CD14-positive monocyte (primary cell): ENCODE results near the gene RIPK1. TPM values are rescaled to one million over a fixed set of nuclear protein-coding genes. Genes with fewer than 3 reads are reported as not detected.

ENCODE experiments used
- DNase-seq, 3 donors: peaks; one replicate each; pipeline ENCODE4 v3.0.0-alpha.2; 2011 to 2022
- H2AFZ ChIP-seq: 2 replicates; pipeline ENCODE4 v1.6.0; 2012; ENCODE audit warnings: mild to moderate bottlenecking, low read depth, low read length, inconsistent platforms; ENCODE audit not compliant: insufficient read depth, poor library complexity, severe bottlenecking
- H3K27ac ChIP-seq, 2 donors: 1 replicate in 1 of 2; 2 replicates in 1 of 2; pipeline ENCODE4 v1.5.1; 2012 to 2013; ENCODE audit warnings: low read length in 2 of 2, control low read depth in 1 of 2, inconsistent platforms in 1 of 2, low read depth in 1 of 2, mild to moderate bottlenecking in 1 of 2
- H3K27me3 ChIP-seq, 2 donors: one replicate each; pipeline versions ENCODE4 v1.6.0 to v1.6.1; 2011 to 2013; ENCODE audit warnings: low read length in 2 of 2; ENCODE audit not compliant: control insufficient read depth in 2 of 2, insufficient read depth in 2 of 2
- H3K36me3 ChIP-seq, 2 donors: replicated peaks in 1 of 2; 1 replicate in 1 of 2; 2 replicates in 1 of 2; pipeline versions ENCODE4 v1.5.1 to v1.6.1; 2012 to 2013; ENCODE audit warnings: low read length in 2 of 2, control low read depth in 1 of 2, inconsistent platforms in 1 of 2, mild to moderate bottlenecking in 1 of 2; ENCODE audit not compliant: insufficient read depth in 2 of 2, control insufficient read depth in 1 of 2
- H3K4me1 ChIP-seq, 2 donors: 1 replicate in 1 of 2; 2 replicates in 1 of 2; pipeline versions ENCODE4 v1.5.1 to v1.6.1; 2012 to 2013; ENCODE audit warnings: low read length in 2 of 2, control low read depth in 1 of 2, inconsistent platforms in 1 of 2, mild to moderate bottlenecking in 1 of 2, moderate library complexity in 1 of 2; ENCODE audit not compliant: insufficient read depth in 2 of 2, control insufficient read depth in 1 of 2
- H3K4me2 ChIP-seq: replicated peaks from 2 replicates; pipeline ENCODE3; 2012; ENCODE audit warnings: low read length, moderate library complexity, mild to moderate bottlenecking; ENCODE audit not compliant: poor library complexity, severe bottlenecking; ENCODE audit errors: extremely low read depth
- H3K4me3 ChIP-seq, 3 experiments: fragments of 200-600 bp in 1 of 3; sonication (generic) in 1 of 3; replicated peaks in 1 of 3; 1 replicate in 2 of 3; 2 replicates in 1 of 3; pipeline ENCODE4 v1.5.1; 2011 to 2013; ENCODE audit warnings: low read length in 3 of 3, mild to moderate bottlenecking in 3 of 3, control low read depth in 2 of 3, low read depth in 2 of 3, inconsistent platforms in 1 of 3, moderate library complexity in 1 of 3
- H3K79me2 ChIP-seq: 2 replicates; pipeline ENCODE4 v1.6.0; 2012; ENCODE audit warnings: mild to moderate bottlenecking, control low read depth, inconsistent platforms, low read length, moderate library complexity; ENCODE audit not compliant: insufficient read depth
- H3K9ac ChIP-seq: 2 replicates; pipeline ENCODE4 v1.6.0; 2017; ENCODE audit warnings: low read length, mild to moderate bottlenecking; ENCODE audit not compliant: insufficient read depth, poor library complexity, severe bottlenecking
- H3K9me3 ChIP-seq, 2 donors: replicated peaks in 1 of 2; 1 replicate in 1 of 2; 2 replicates in 1 of 2; pipeline versions ENCODE4 v1.5.1 to v1.6.1; 2012 to 2013; ENCODE audit warnings: low read length in 2 of 2, control low read depth in 1 of 2; ENCODE audit not compliant: control insufficient read depth in 1 of 2, insufficient read depth in 1 of 2
- H4K20me1 ChIP-seq: 2 replicates; pipeline ENCODE4 v1.6.0; 2012; ENCODE audit warnings: mild to moderate bottlenecking, low read length, control low read depth, moderate library complexity; ENCODE audit not compliant: insufficient read depth
- H3K27ac Mint-ChIP-seq, 7 donors: one replicate each; pipeline ENCODE4 v1.8.0; 2020; ENCODE audit warnings: mild to moderate bottlenecking in 7 of 7, mixed read lengths in 7 of 7, moderate library complexity in 6 of 7, inconsistent platforms in 2 of 7
- H3K27me3 Mint-ChIP-seq, 3 donors: one replicate each; pipeline ENCODE4 v1.8.0; 2021 to 2022; ENCODE audit warnings: low read depth in 3 of 3, mild to moderate bottlenecking in 3 of 3, mixed read lengths in 3 of 3, moderate library complexity in 3 of 3, inconsistent platforms in 1 of 3
- H3K36me3 Mint-ChIP-seq, 2 donors: one replicate each; pipeline ENCODE4 v1.8.0; 2020; ENCODE audit warnings: mixed read lengths in 2 of 2, inconsistent platforms in 1 of 2, mild to moderate bottlenecking in 1 of 2
- H3K4me1 Mint-ChIP-seq: one replicate; pipeline ENCODE4 v1.8.0; 2020; ENCODE audit warnings: mild to moderate bottlenecking, mixed read lengths
- H3K4me3 Mint-ChIP-seq, 2 donors: one replicate each; pipeline ENCODE4 v1.8.0; 2020; ENCODE audit warnings: mild to moderate bottlenecking in 2 of 2, mixed read lengths in 2 of 2, moderate library complexity in 1 of 2
- H3K9me3 Mint-ChIP-seq, 7 donors: one replicate each; pipeline ENCODE4 v1.8.0; 2020 to 2022; ENCODE audit warnings: mixed read lengths in 7 of 7, mild to moderate bottlenecking in 6 of 7, moderate library complexity in 6 of 7, inconsistent platforms in 2 of 7
- WGBS: methylation state at CpG from one replicate; pipeline ENCODE4 v1.1.5; 2013; ENCODE audit warnings: missing lambda C conversion rate; ENCODE audit not compliant: insufficient coverage; 5-methylcytosine and 5-hydroxymethylcytosine counted together
- intact Hi-C, 2 donors: fragments of 100-400 bp; cut with micrococcal nuclease; formaldehyde crosslinking; loops; one replicate each; pipeline versions ENCODE4 v1.15.0 to v1.15.1; 2023
- polyA plus RNA-seq, 3 donors: library from polyadenylated mRNA; depleted of rRNA in 1 of 3; unstranded in 2 of 3; stranded (reverse) in 1 of 3; fragments of 300-500 nt in 2 of 3; fragments of >200 nt in 1 of 3; fragmentation: Illumina TruSeq in 2 of 3; gene quantifications; 1 replicate in 2 of 3; 2 replicates in 1 of 3; pipeline ENCODE4 v1.2.3, GENCODE V29; 2012 to 2021
- TF ChIP-seq, protein P1 (sequence below): fragments of 200-600 bp; IDR thresholded peaks from one replicate; pipeline ENCODE4 v1.8.0; 2022; ENCODE audit warnings: antibody characterized with exemption, mild to moderate bottlenecking

The RIPK1 gene
- polyA plus RNA-seq, 3 donors = 6.0 to 9.6 (median 9.6) TPM

GRCh38 chr6:3036861-3037637, 31.2 kb upstream of the RIPK1 start:
- Histone ChIP-seq H4K20me1 (no peaks in the 10 kb centered on the region), H3K9me3 (no peaks in the 10 kb centered on the region), H3K4me3 (no peak overlapping the region), H3K4me1 (peaks cover 15 to 16% of the 10 kb centered on the region in 2 donors), H2AFZ (peak overlapping the region; percentile 54), H3K79me2 (no peaks in the 10 kb centered on the region), H3K4me2 (no peak overlapping the region), H3K27ac (no peak overlapping the region), H3K36me3 (no peaks in the 10 kb centered on the region), H3K27me3 (no peaks in the 10 kb centered on the region), H3K9ac (no peak overlapping the region)
- DNase-seq = peak in 2 of 3 donors; percentile 49 to 51
- Mint-ChIP-seq H3K27ac (peak overlapping the region; percentile 45 to 88 (median 79)), H3K36me3 (no peaks in the 10 kb centered on the region), H3K4me3 (peak overlapping the region; percentile 58 to 83), H3K27me3 (peaks cover 2 to 6% (median 3%) of the 10 kb centered on the region in 3 donors), H3K9me3 (peaks cover 0 to 7% (median 0%) of the 10 kb centered on the region in 7 donors), H3K4me1 (peaks cover 20% of the 10 kb centered on the region)
- intact Hi-C loops = no loop called here
- 71% methylated on average over 16 of the region's 19 CpGs for WGBS
- TF ChIP-seq, protein P1, sequence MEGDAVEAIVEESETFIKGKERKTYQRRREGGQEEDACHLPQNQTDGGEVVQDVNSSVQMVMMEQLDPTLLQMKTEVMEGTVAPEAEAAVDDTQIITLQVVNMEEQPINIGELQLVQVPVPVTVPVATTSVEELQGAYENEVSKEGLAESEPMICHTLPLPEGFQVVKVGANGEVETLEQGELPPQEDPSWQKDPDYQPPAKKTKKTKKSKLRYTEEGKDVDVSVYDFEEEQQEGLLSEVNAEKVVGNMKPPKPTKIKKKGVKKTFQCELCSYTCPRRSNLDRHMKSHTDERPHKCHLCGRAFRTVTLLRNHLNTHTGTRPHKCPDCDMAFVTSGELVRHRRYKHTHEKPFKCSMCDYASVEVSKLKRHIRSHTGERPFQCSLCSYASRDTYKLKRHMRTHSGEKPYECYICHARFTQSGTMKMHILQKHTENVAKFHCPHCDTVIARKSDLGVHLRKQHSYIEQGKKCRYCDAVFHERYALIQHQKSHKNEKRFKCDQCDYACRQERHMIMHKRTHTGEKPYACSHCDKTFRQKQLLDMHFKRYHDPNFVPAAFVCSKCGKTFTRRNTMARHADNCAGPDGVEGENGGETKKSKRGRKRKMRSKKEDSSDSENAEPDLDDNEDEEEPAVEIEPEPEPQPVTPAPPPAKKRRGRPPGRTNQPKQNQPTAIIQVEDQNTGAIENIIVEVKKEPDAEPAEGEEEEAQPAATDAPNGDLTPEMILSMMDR = no peak

DNA sequence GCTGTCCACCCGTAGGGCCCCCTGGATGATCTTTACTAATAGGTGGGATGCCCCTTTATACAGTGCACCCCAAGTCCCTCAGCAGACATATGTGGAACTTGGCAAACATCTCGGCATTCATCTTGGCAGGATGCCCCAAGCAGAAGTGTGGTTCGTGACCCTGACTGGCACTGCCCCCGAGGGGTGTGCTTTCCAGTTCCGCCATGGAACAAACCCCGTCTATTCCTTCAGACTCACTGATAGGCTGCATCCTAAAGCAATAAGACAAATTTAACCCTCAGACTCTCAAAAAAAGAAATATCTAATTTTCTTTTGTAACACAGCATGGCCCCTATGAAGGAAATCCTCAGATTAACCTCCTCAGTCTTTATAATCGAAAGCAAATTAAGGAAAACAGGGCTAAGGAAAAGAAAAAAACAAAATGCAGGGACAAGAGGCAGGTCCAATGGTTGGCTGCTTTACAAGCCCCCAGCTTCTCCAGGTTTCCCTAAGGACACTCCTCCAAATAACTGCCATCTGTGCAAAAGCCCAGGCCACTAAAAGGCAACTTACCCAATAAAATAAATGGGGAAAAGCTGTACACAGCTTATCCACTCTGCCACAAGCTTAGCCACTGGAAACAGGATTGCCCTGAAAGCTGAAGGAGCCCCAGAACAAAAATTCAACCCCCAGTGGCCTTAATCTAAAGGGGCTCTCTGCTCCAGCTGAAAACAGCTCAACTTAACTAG, 30.5 kb upstream of the RIPK1 start:
- Mint-ChIP-seq H3K27ac (peak overlapping the region; percentile 45 to 88 (median 79)), H3K27me3 (peaks cover 2 to 8% (median 3%) of the 10 kb centered on the region in 3 donors), H3K4me1 (peaks cover 19% of the 10 kb centered on the region), H3K9me3 (peaks cover 0 to 7% (median 0%) of the 10 kb centered on the region in 7 donors), H3K4me3 (peak overlapping the region; percentile 58 to 83), H3K36me3 (no peaks in the 10 kb centered on the region)
- H3K4me3 ChIP-seq = no peak overlapping the region
- TF ChIP-seq, protein P1 = no peak
- H3K9me3 ChIP-seq = no peaks in the 10 kb centered on the region
- WGBS = 22% methylated on average over 4 of the region's 7 CpGs
- H3K9ac ChIP-seq = no peak overlapping the region
- H3K4me2 ChIP-seq = no peak overlapping the region
- H3K36me3 ChIP-seq = no peaks in the 10 kb centered on the region
- H3K4me1 ChIP-seq = peaks cover 15 to 16% of the 10 kb centered on the region in 2 donors
- no peaks in the 10 kb centered on the region for H4K20me1 ChIP-seq
- no peak overlapping the region for H3K27ac ChIP-seq
- no peaks in the 10 kb centered on the region for H3K79me2 ChIP-seq
- H2AFZ ChIP-seq = peak overlapping the region; percentile 54
- H3K27me3 ChIP-seq = no peaks in the 10 kb centered on the region
- intact Hi-C loops = no loop called here
- peak in 2 of 3 donors; percentile 52 to 62 for DNase-seq
